ENCODE results near the gene COPG2. TPM values are rescaled to one million over a fixed set of nuclear protein-coding genes. Genes with fewer than 3 reads are reported as not detected.

Gene COPG2
- total and polyA plus RNA-seq, 2 of the 13 experiments (the other 11 are each of a cell fraction or from before 2014, with no cell fraction given) = 14.1 to 17.7 TPM

- TF ChIP-seq TFE3 (CRISPR knock-in tag; IDR thresholded peaks at IDR 0.05) = no peak
Observed at GRCh38 chr7:130554481-130554880, 114.1 kb downstream of the COPG2 start (continued).

GRCh38 chr7:130553398-130554029 is 115.0 kb downstream of the COPG2 start:
- in situ Hi-C loops (cut with HindIII; ENCODE audit: extremely low pct_ligation_motif_present, low pct_unique_long_range_greater_than_20kb) = no loop called here
- H3K4me3 ChIP-seq (replicated peaks in 1 of 3; ENCODE audit: insufficient read depth in 1 of 3, low read depth in 2 of 3, low read length in 3 of 3) = no peak overlapping the region
- TF ChIP-seq ARID3A (IDR thresholded peaks at IDR 0.05; ENCODE audit: low read depth, low read length) = no peak
- no peak for TF ChIP-seq RARA (CRISPR knock-in tag; IDR thresholded peaks at IDR 0.05)
- TF ChIP-seq SMAD3 (CRISPR knock-in tag; IDR thresholded peaks at IDR 0.05) = no peak
- TF ChIP-seq ZNF605 (CRISPR knock-in tag; IDR thresholded peaks at IDR 0.05) = no peak
- no peak for TF ChIP-seq ZNF180 (CRISPR knock-in tag; IDR thresholded peaks at IDR 0.05; ENCODE audit: borderline replicate concordance, low read depth)
- TF ChIP-seq ZNF670 (CRISPR knock-in tag; IDR thresholded peaks at IDR 0.05; ENCODE audit: borderline replicate concordance) = no peak
- TF ChIP-seq ZKSCAN8 (CRISPR knock-in tag; IDR thresholded peaks at IDR 0.05; ENCODE audit: borderline replicate concordance) = no peak
- TF ChIP-seq ARNT (IDR thresholded peaks at IDR 0.05) = no peak
- no peak for TF ChIP-seq MIER3 (CRISPR knock-in tag; IDR thresholded peaks at IDR 0.05; ENCODE audit: borderline replicate concordance)
- no peak for TF ChIP-seq ZNF30 (CRISPR knock-in tag; IDR thresholded peaks at IDR 0.05)
- no peak for TF ChIP-seq SALL2 (CRISPR knock-in tag; IDR thresholded peaks at IDR 0.05)
- no peak for TF ChIP-seq ZNF253 (CRISPR knock-in tag; IDR thresholded peaks at IDR 0.05; ENCODE audit: borderline replicate concordance)
- TF ChIP-seq MTA3 (CRISPR knock-in tag; IDR thresholded peaks at IDR 0.05) = no peak
- no peak for TF ChIP-seq CBX5 (CRISPR knock-in tag; IDR thresholded peaks at IDR 0.05; ENCODE audit: borderline replicate concordance)
- no peak for TF ChIP-seq SNRNP70 (IDR thresholded peaks at IDR 0.05; ENCODE audit: low read depth, low read length)
- TF ChIP-seq GZF1 (CRISPR knock-in tag; IDR thresholded peaks at IDR 0.05) = no peak
- TF ChIP-seq THYN1 (CRISPR knock-in tag; IDR thresholded peaks at IDR 0.05; ENCODE audit: borderline replicate concordance, low read depth) = no peak

More at GRCh38 chr7:130553398-130554029, 115.0 kb downstream of the COPG2 start:
- WGBS (ENCODE audit: low lambda C conversion rate) = 92% methylated on average over 3 of the region's 3 CpGs
- H3K9ac ChIP-seq (ENCODE audit: insufficient read depth, low read depth, low read length) = no peak overlapping the region
- no peaks in the 10 kb centered on the region for H3K4me1 ChIP-seq (ENCODE audit: insufficient read depth, low read length)
- no peaks in the 10 kb centered on the region for H3K79me2 ChIP-seq (ENCODE audit: insufficient read depth, low read length)
- H2AFZ ChIP-seq (ENCODE audit: low read length) = no peak overlapping the region
- ChIA-PET CTCF (ENCODE audit: low intra/inter-chr PET ratio, low total read pairs) (no interaction called here), POLR2A (no interaction called here)
- no peak for FAIRE-seq
- no peak for ATAC-seq
- H4K20me1 ChIP-seq (ENCODE audit: insufficient read depth, low read length) = no peaks in the 10 kb centered on the region
- H3K27me3 ChIP-seq (ENCODE audit: control insufficient read depth in 1 of 2, insufficient read depth in 2 of 2, low read length in 2 of 2) = no peaks in the 10 kb centered on the region
- DNase-seq (ENCODE audit: low spot score) = no peak
- intact Hi-C loops (cut with micrococcal nuclease; ENCODE audit: unreplicated experiment) = no loop called here
- BruUV-seq (replicated peaks) = no TSS peak
- no peaks in the 10 kb centered on the region for H3K9me3 ChIP-seq (ENCODE audit: low read length)
- H3K4me2 ChIP-seq (ENCODE audit: low read depth, low read length) = no peak overlapping the region
- no peak overlapping the region for H3K27ac ChIP-seq (ENCODE audit: extremely low read length, insufficient read depth, low read length)
- peaks cover 4% of the 10 kb centered on the region in 2 experiments; a peak in 1 of 5 replicates for H3K36me3 ChIP-seq (replicated peaks in 1 of 2; ENCODE audit: control insufficient read depth in 1 of 2, insufficient read depth in 2 of 2, low read length in 2 of 2)
